Measurements from ENCODE around the gene LIPT2.
"Not testable (repeated sequence)": the region's sequence is repeated elsewhere in the genome, so short reads cannot be mapped to it uniquely, and the experiment has no call there.

Gene LIPT2

GRCh38 chr11:74492974-74493790 is at the start of gene LIPT2:
Gene LIPT2, minus strand, starts transcription at chr11:74493724. Its CDS starts 21 bp downstream, at chr11:74493703.
- DNase-seq (ENCODE audit: low spot score) = peak; percentile 95
- TF ChIP-seq, protein P1, sequence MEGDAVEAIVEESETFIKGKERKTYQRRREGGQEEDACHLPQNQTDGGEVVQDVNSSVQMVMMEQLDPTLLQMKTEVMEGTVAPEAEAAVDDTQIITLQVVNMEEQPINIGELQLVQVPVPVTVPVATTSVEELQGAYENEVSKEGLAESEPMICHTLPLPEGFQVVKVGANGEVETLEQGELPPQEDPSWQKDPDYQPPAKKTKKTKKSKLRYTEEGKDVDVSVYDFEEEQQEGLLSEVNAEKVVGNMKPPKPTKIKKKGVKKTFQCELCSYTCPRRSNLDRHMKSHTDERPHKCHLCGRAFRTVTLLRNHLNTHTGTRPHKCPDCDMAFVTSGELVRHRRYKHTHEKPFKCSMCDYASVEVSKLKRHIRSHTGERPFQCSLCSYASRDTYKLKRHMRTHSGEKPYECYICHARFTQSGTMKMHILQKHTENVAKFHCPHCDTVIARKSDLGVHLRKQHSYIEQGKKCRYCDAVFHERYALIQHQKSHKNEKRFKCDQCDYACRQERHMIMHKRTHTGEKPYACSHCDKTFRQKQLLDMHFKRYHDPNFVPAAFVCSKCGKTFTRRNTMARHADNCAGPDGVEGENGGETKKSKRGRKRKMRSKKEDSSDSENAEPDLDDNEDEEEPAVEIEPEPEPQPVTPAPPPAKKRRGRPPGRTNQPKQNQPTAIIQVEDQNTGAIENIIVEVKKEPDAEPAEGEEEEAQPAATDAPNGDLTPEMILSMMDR (IDR thresholded peaks at IDR 0.05) = no peak
- peak within 1 kb of the TSS; percentile 99 for H3K27ac ChIP-seq
- peak within 1 kb of the TSS; percentile 95 for H3K4me3 ChIP-seq

- H3K27ac ChIP-seq = no peak overlapping the region
- TF ChIP-seq, protein P1 (IDR thresholded peaks at IDR 0.05) = no peak
- no peak for DNase-seq (ENCODE audit: low spot score)
- H3K4me3 ChIP-seq = no peak overlapping the region
Measured at GRCh38 chr11:74541466-74541865, 47.9 kb upstream of the LIPT2 start.

DNA sequence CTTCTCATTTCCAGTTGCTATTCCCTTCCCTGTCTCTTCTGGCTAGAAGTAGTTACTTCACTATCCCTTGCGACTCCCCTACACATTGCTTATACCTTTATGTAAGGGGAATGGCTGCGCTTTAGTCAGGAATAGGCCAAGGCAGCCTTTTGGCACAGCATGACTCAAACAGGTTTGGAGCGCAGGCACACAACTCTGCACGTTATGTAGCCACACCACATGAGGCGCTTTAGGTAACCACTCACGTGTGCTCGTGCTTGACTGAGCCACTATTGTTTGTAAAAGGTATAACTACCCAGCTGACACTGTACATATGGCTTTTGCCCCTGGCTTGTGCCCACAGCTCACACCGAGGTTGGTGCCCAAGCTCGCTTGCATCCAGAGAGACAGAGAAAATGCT is 46.7 kb upstream of the LIPT2 start:
- TF ChIP-seq, protein P1 (IDR thresholded peaks at IDR 0.05) = no peak
- Histone ChIP-seq H3K4me3 (no peak overlapping the region), H3K27ac (no peak overlapping the region)
- DNase-seq (ENCODE audit: low spot score) = no peak

- TF ChIP-seq, protein P1 (IDR thresholded peaks at IDR 0.05) = no peak
- no peak for DNase-seq (ENCODE audit: low spot score)
- H3K27ac ChIP-seq = no peak overlapping the region
- no peak overlapping the region for H3K4me3 ChIP-seq
Measured at GRCh38 chr11:74538680-74539079, 45.2 kb upstream of the LIPT2 start.

DNA sequence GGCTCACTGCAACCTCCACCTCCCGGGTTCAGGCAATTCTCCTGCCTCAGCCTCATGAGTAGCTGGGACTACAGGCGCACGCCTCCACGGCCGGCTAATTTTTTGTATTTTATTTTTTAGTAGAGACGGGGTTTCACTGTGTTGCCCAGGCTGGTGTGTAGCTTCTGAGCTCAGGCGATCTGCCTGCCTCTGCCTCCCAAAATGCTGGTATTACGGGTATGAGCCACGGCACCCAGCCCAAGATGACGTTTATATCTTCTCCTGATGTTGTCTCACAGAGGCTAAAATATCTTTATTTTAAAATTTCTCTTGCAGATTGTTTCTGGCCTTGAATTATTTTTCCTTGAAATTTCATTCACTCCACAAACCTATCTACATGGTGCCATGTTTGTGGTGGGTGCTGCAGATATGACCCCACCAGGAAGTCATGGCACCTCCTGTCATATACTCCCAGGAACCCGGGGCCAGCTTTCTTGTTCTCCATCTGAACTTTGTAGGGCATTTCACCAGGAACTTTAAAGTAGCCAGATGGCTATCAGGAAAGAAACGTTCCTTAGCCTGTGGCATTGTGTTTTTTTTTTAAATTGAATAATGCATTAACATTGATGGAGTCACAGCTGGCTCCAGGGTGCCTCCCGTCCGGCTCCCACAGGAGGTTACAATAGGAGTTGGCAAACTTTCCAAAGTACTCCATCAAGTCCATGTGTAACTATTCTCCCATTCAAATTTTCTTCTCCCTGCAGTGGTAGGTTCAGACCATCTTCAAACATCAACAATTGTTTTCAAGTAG is 42.0 kb upstream of the LIPT2 start:
- no peak overlapping the region for H3K27ac ChIP-seq
- H3K4me3 ChIP-seq = no peak overlapping the region
- no peak for DNase-seq (ENCODE audit: low spot score)
- TF ChIP-seq, protein P1 (IDR thresholded peaks at IDR 0.05) = no peak

DNA sequence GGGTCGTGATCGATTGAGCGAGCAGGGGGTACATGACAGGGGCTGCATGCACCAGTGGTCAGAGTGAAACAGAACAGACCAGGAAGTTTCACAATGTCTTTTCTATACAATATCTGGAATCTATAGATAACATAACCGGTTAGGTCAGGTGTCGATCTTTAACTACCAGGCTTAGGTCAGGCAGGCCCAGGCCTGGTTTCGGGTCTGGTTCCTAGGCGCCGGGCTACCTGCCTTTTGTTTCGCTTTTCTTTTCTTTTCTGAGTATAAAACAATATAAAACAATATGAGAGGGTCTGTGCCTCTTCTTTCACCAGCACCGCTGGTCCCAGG is 41.4 kb upstream of the LIPT2 start:
- H3K27ac ChIP-seq, H3K4me3 ChIP-seq: not testable (repeated sequence)

GRCh38 chr11:74534216-74534945 is 40.9 kb upstream of the LIPT2 start:
- H3K27ac ChIP-seq = no peak overlapping the region
- no peak for DNase-seq (ENCODE audit: low spot score)
- H3K4me3 ChIP-seq = no peak overlapping the region
- TF ChIP-seq, protein P1 (IDR thresholded peaks at IDR 0.05) = no peak

More for the DNA sequence above, 41.4 kb upstream of the LIPT2 start:
- not testable (repeated sequence) for DNase-seq (ENCODE audit: low spot score)
